A549 (cell line): ENCODE measurements around the gene EPHA1. TPM values are rescaled to one million over a fixed set of nuclear protein-coding genes. Genes with fewer than 3 reads are reported as not detected.

Experiments
- ATAC-seq, 2 experiments: fragments of 200-7000 bp in 1 of 2; fragments of >200 bp in 1 of 2; cut with Nextera tagmentation in 1 of 2; cut with Tn5 transposase in 1 of 2; 3 replicates each; pipeline versions ENCODE4 v1.8.0 to v1.9.1; 2018 to 2020; ENCODE audit warnings: mild to moderate bottlenecking in 1 of 2, moderate library complexity in 1 of 2
- CTCF ChIA-PET: fragments of 300-600 bp; sonication (Branson Sonifier 250); formaldehyde crosslinking; extraction: SDS; loops from one replicate; lab custom pipeline; 2021; ENCODE audit warnings: antibody characterized with exemption, inconsistent platforms; lab: Yijun Ruan, JAX
- POLR2A ChIA-PET: fragments of 350-600 bp; formaldehyde crosslinking; extraction: SDS; loops from one replicate; lab custom pipeline; 2021; ENCODE audit warnings: antibody characterized with exemption, inconsistent platforms; lab: Yijun Ruan, JAX
- DNase-seq, 2 experiments: peaks; one replicate each; pipeline versions ENCODE4 v3.0.0 to v3.0.0-alpha.2; 2011 to 2016; ENCODE audit warnings: low read depth in 1 of 2, low spot score in 1 of 2
- FAIRE-seq: peaks from 2 replicates; lab custom pipeline; 2011; peaks lifted over from hg19 to GRCh38; lab: Jason Lieb, UNC
- H3K27ac ChIP-seq, 2 experiments: fragments of >200 bp; sonication (Bioruptor Twin); formaldehyde crosslinking; 3 replicates each; pipeline ENCODE4 v1.5.1; 2016 to 2017
- H3K4me1 ChIP-seq: fragments of >200 bp; sonication (Bioruptor Twin); formaldehyde crosslinking; 3 replicates; pipeline ENCODE4 v1.6.1; 2016
- H3K4me2 ChIP-seq: fragments of >200 bp; sonication (Bioruptor Twin); formaldehyde crosslinking; 3 replicates; pipeline ENCODE4 v1.6.1; 2016
- H3K4me3 ChIP-seq: fragments of >200 bp; sonication (Bioruptor Twin); formaldehyde crosslinking; 3 replicates; pipeline ENCODE4 v1.5.1; 2016
- H3K9me3 ChIP-seq: fragments of >200 bp; sonication (Bioruptor Twin); formaldehyde crosslinking; 3 replicates; pipeline ENCODE4 v1.6.1; 2016
- BHLHE40 ChIP-seq: IDR thresholded peaks from 2 replicates; pipeline ENCODE4 v1.6.1; 2012; ENCODE audit warnings: low read depth, low read length, inconsistent platforms
- CEBPB ChIP-seq, 2 experiments: fragments of >200 bp in 1 of 2; sonication (Bioruptor Twin) in 1 of 2; formaldehyde crosslinking in 1 of 2; IDR thresholded peaks; 2 replicates each; pipeline ENCODE4 v1.6.1; 2012 to 2016
- CHD2 ChIP-seq: fragments of 150-350 bp; IDR thresholded peaks from 2 replicates; pipeline ENCODE4 v1.6.1; 2014; ENCODE audit warnings: low read length; ENCODE audit not compliant: partially characterized antibody
- EP300 ChIP-seq, 2 experiments: fragments of >200 bp; sonication (Bioruptor Twin); formaldehyde crosslinking; IDR thresholded peaks; 2 replicates in 1 of 2; 3 replicates in 1 of 2; pipeline ENCODE4 v1.6.1; 2016 to 2017
- FOSL2 ChIP-seq, 2 experiments: fragments of 450-650 bp in 1 of 2; fragments of >200 bp in 1 of 2; sonication (Bioruptor Twin) in 1 of 2; formaldehyde crosslinking; IDR thresholded peaks; 2 replicates each; pipeline versions ENCODE4 v1.5.0 to v1.6.1; 2016 to 2020; ENCODE audit warnings: mild to moderate bottlenecking in 1 of 2, moderate library complexity in 1 of 2
- FOXS1 ChIP-seq: fragments of 250-450 bp; sonication (Bioruptor Pico); IDR thresholded peaks from 2 replicates; pipeline ENCODE4 v1.5.0; 2020; ENCODE audit warnings: mild to moderate bottlenecking, moderate library complexity
- GATA3 ChIP-seq: IDR thresholded peaks from 2 replicates; pipeline ENCODE4 v1.6.1; 2012; ENCODE audit warnings: borderline replicate concordance
- HDAC2 ChIP-seq: fragments of 200-600 bp; sonication (generic); IDR thresholded peaks from 2 replicates; pipeline ENCODE4 v1.6.1; 2016
- HOXB5 ChIP-seq: fragments of 250-450 bp; sonication (Bioruptor Pico); IDR thresholded peaks from 2 replicates; pipeline ENCODE4 v1.5.0; 2020; ENCODE audit warnings: mild to moderate bottlenecking, moderate library complexity
- JUNB ChIP-seq: fragments of >200 bp; sonication (Bioruptor Twin); formaldehyde crosslinking; IDR thresholded peaks from 2 replicates; pipeline ENCODE4 v1.6.1; 2016
- KDM1A ChIP-seq: fragments of 200-600 bp; sonication (generic); IDR thresholded peaks from 2 replicates; pipeline ENCODE4 v1.6.1; 2016; ENCODE audit warnings: low read depth, mild to moderate bottlenecking
- MAZ ChIP-seq: fragments of 150-350 bp; IDR thresholded peaks from 2 replicates; pipeline ENCODE4 v1.6.1; 2014; ENCODE audit warnings: antibody characterized with exemption, low read depth, low read length, borderline replicate concordance
- NFE2L2 ChIP-seq: fragments of 150-350 bp; conservative IDR thresholded peaks from 2 replicates; pipeline ENCODE4 v1.6.1; 2014; ENCODE audit warnings: low read length
- RAD21 ChIP-seq, 2 experiments: fragments of >200 bp in 1 of 2; sonication (Bioruptor Twin) in 1 of 2; formaldehyde crosslinking in 1 of 2; IDR thresholded peaks in 1 of 2; conservative IDR thresholded peaks in 1 of 2; 2 replicates in 1 of 2; 3 replicates in 1 of 2; pipeline ENCODE4 v1.6.1; 2012 to 2018; ENCODE audit warnings: inconsistent platforms in 1 of 2
- RARB ChIP-seq: fragments of 250-450 bp; sonication (Bioruptor Pico); IDR thresholded peaks from 2 replicates; pipeline ENCODE4 v1.8.0; 2021; ENCODE audit warnings: mild to moderate bottlenecking, moderate library complexity
- RCOR1 ChIP-seq: fragments of 150-350 bp; IDR thresholded peaks from 2 replicates; pipeline ENCODE4 v1.6.1; 2014; ENCODE audit warnings: antibody characterized with exemption, low read length, low read depth
- SREBF2 ChIP-seq: fragments of 450-650 bp; IDR thresholded peaks from 2 replicates; pipeline ENCODE4 v1.6.1; 2014; ENCODE audit warnings: mild to moderate bottlenecking, moderate library complexity
- TP53 ChIP-seq: fragments of 250-450 bp; sonication (Bioruptor Pico); IDR thresholded peaks from 2 replicates; pipeline ENCODE4 v1.5.0; 2021; ENCODE audit warnings: mild to moderate bottlenecking, moderate library complexity
- ZSCAN20 ChIP-seq: fragments of 250-450 bp; sonication (Bioruptor Pico); IDR thresholded peaks from 2 replicates; pipeline ENCODE4 v1.8.0; 2022; ENCODE audit warnings: mild to moderate bottlenecking, moderate library complexity
- WGBS: methylation state at CpG from one replicate; pipeline ENCODE4 v1.1.6; 2017; ENCODE audit errors: missing lambda C conversion rate; 5-methylcytosine and 5-hydroxymethylcytosine counted together
- polyA plus RNA-seq, 4 experiments: library from polyadenylated mRNA; depleted of rRNA in 3 of 4; stranded (reverse); fragments of >200 nt; fragmentation: RNase III in 1 of 4; extraction: RNeasy Plus Mini Kit Qiagen cat#74134 plus additional on column Dnase treatment in 1 of 4; gene quantifications; 2 replicates in 3 of 4; 3 replicates in 1 of 4; pipeline ENCODE4 v1.2.3, GENCODE V29; 2011 to 2017
- TF ChIP-seq, protein P1 (sequence below): fragments of >200 bp; sonication (Bioruptor Twin); formaldehyde crosslinking; IDR thresholded peaks from 2 replicates; pipeline ENCODE4 v1.6.1; 2016
- TF ChIP-seq, protein P2 (sequence below): fragments of 250-450 bp; sonication (Bioruptor Pico); IDR thresholded peaks from 2 replicates; pipeline ENCODE4 v1.5.0; 2020; ENCODE audit warnings: low read depth, mild to moderate bottlenecking, moderate library complexity
- TF ChIP-seq, protein P3 (sequence below): fragments of >200 bp; sonication (Bioruptor Twin); formaldehyde crosslinking; IDR thresholded peaks from 3 replicates; pipeline ENCODE4 v1.6.1; 2016
- TF ChIP-seq, protein P4 (sequence below): fragments of >200 bp; sonication (Bioruptor Twin); formaldehyde crosslinking; IDR thresholded peaks from 3 replicates; pipeline ENCODE4 v1.5.1; 2016
- TF ChIP-seq, protein P5 (sequence below): IDR thresholded peaks from 2 replicates; pipeline ENCODE4 v1.6.1; 2012; ENCODE audit warnings: low read depth, borderline replicate concordance

Gene EPHA1
- polyA plus RNA-seq, 2 of the 4 experiments (the other 2 are of a cell fraction) = not detected

DNA sequence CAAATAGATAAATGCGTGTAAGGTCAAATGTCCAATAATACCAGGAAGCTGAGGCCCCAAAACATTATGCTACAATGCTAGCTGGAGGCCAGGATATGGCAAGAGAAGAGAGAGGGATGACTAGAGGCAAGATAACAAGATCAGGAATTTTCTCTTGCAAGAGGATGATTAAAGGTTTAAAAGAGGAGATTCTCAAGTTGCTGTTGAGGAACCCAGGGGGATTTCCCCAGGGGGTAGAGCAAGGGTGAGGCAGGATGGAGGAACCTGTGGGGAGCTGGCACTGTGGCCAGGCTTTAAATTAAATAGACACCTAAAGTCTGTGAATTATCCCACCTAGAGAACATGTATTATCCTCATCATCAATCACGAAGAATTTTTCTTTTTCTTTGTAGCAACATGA is 31.2 kb upstream of the EPHA1 start:
- ATAC-seq (no peak), FAIRE-seq (no peak), DNase-seq (no peak)
- Histone ChIP-seq H3K4me2 (no peak overlapping the region), H3K27ac (no peak overlapping the region), H3K4me3 (no peak overlapping the region), H3K9me3 (no peaks in the 10 kb centered on the region), H3K4me1 (0 out of 3 replicates have a peak, but pooled peaks cover 3% of the 10 kb centered on the region)
- WGBS = 33% methylated on average over 2 of the region's 2 CpGs
- ChIA-PET CTCF (no interaction called here), POLR2A (no interaction called here)
- no peak for TF ChIP-seq HOXB5 (CRISPR knock-in tag)
- no peak for TF ChIP-seq RAD21 (conservative IDR thresholded peaks at IDR 0.05 in 1 of 2, IDR thresholded peaks at IDR 0.05 in 1 of 2)
- no peak for TF ChIP-seq KDM1A
- TF ChIP-seq RARB (CRISPR knock-in tag) = no peak
- TF ChIP-seq, protein P1, sequence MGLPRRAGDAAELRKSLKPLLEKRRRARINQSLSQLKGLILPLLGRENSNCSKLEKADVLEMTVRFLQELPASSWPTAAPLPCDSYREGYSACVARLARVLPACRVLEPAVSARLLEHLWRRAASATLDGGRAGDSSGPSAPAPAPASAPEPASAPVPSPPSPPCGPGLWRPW = no peak
- no peak for TF ChIP-seq NFE2L2
- TF ChIP-seq, protein P2, sequence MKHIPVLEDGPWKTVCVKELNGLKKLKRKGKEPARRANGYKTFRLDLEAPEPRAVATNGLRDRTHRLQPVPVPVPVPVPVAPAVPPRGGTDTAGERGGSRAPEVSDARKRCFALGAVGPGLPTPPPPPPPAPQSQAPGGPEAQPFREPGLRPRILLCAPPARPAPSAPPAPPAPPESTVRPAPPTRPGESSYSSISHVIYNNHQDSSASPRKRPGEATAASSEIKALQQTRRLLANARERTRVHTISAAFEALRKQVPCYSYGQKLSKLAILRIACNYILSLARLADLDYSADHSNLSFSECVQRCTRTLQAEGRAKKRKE (CRISPR knock-in tag) = no peak
- no peak for TF ChIP-seq BHLHE40
- TF ChIP-seq JUNB = no peak
- no peak for TF ChIP-seq GATA3
- TF ChIP-seq FOXS1 (CRISPR knock-in tag) = no peak
- TF ChIP-seq MAZ = no peak
- TF ChIP-seq, protein P3, sequence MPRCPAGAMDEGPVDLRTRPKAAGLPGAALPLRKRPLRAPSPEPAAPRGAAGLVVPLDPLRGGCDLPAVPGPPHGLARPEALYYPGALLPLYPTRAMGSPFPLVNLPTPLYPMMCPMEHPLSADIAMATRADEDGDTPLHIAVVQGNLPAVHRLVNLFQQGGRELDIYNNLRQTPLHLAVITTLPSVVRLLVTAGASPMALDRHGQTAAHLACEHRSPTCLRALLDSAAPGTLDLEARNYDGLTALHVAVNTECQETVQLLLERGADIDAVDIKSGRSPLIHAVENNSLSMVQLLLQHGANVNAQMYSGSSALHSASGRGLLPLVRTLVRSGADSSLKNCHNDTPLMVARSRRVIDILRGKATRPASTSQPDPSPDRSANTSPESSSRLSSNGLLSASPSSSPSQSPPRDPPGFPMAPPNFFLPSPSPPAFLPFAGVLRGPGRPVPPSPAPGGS = no peak

DNA sequence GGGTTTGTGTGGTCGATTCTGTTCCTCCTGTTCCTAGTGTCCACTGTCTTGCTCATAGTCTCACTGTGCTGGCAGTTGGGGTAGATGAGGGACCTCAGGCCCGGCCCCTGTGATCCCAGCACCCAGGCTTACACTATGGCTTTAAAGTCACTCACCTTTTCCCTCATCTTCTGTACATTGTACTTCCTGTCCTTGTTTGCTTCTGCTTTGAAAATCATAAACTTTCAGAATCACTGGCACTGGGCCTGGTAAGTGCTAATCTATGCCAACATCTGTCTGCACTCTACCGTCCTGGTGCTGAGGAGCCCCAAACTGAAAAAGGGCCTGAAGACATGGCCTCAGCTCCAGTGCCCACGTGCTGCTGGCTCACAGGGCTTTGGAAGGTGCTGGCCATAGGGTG is 28.9 kb upstream of the EPHA1 start:
- no peaks in the 10 kb centered on the region for H3K9me3 ChIP-seq
- no peak for TF ChIP-seq HDAC2
- no peak for TF ChIP-seq FOSL2 (IDR thresholded peaks at IDR 0.05)
- no peak for TF ChIP-seq FOSL2 (CRISPR knock-in tag; IDR thresholded peaks at IDR 0.05)
- TF ChIP-seq SREBF2 = no peak
- no peak for TF ChIP-seq JUNB
- TF ChIP-seq CEBPB (IDR thresholded peaks at IDR 0.05) = no peak
- TF ChIP-seq EP300 (IDR thresholded peaks at IDR 0.05) = no peak
- no peak for TF ChIP-seq ZSCAN20 (CRISPR knock-in tag)
- TF ChIP-seq, protein P4, sequence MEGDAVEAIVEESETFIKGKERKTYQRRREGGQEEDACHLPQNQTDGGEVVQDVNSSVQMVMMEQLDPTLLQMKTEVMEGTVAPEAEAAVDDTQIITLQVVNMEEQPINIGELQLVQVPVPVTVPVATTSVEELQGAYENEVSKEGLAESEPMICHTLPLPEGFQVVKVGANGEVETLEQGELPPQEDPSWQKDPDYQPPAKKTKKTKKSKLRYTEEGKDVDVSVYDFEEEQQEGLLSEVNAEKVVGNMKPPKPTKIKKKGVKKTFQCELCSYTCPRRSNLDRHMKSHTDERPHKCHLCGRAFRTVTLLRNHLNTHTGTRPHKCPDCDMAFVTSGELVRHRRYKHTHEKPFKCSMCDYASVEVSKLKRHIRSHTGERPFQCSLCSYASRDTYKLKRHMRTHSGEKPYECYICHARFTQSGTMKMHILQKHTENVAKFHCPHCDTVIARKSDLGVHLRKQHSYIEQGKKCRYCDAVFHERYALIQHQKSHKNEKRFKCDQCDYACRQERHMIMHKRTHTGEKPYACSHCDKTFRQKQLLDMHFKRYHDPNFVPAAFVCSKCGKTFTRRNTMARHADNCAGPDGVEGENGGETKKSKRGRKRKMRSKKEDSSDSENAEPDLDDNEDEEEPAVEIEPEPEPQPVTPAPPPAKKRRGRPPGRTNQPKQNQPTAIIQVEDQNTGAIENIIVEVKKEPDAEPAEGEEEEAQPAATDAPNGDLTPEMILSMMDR = no peak
- TF ChIP-seq TP53 (CRISPR knock-in tag) = no peak
- no peak for TF ChIP-seq CHD2
- no peak for TF ChIP-seq RCOR1
- TF ChIP-seq, protein P5, sequence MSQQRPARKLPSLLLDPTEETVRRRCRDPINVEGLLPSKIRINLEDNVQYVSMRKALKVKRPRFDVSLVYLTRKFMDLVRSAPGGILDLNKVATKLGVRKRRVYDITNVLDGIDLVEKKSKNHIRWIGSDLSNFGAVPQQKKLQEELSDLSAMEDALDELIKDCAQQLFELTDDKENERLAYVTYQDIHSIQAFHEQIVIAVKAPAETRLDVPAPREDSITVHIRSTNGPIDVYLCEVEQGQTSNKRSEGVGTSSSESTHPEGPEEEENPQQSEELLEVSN = no peak
- WGBS = 27% methylated on average over 4 of the region's 4 CpGs
- H3K4me3 ChIP-seq = no peak overlapping the region
- POLR2A ChIA-PET = no interaction called here
- DNase-seq = no peak
- H3K27ac ChIP-seq = no peak overlapping the region
- no peak for FAIRE-seq
- H3K4me2 ChIP-seq = no peak overlapping the region
- CTCF ChIA-PET = interaction anchor here (1.0 kb wide), 1 partner anchor 197 kb away, joined by 3 read pairs; no protein-coding TSS in a partner anchor
- 0 out of 3 replicates have a peak, but pooled peaks cover 8% of the 10 kb centered on the region for H3K4me1 ChIP-seq
- no peak for ATAC-seq
